SK-N-DZ (cell line): ENCODE data around the gene POLE4.

Experiments used
- DNase-seq: peaks from one replicate; pipeline ENCODE4 v3.0.0-alpha.2; 2015; ENCODE audit warnings: low spot score

POLE4 gene

DNA sequence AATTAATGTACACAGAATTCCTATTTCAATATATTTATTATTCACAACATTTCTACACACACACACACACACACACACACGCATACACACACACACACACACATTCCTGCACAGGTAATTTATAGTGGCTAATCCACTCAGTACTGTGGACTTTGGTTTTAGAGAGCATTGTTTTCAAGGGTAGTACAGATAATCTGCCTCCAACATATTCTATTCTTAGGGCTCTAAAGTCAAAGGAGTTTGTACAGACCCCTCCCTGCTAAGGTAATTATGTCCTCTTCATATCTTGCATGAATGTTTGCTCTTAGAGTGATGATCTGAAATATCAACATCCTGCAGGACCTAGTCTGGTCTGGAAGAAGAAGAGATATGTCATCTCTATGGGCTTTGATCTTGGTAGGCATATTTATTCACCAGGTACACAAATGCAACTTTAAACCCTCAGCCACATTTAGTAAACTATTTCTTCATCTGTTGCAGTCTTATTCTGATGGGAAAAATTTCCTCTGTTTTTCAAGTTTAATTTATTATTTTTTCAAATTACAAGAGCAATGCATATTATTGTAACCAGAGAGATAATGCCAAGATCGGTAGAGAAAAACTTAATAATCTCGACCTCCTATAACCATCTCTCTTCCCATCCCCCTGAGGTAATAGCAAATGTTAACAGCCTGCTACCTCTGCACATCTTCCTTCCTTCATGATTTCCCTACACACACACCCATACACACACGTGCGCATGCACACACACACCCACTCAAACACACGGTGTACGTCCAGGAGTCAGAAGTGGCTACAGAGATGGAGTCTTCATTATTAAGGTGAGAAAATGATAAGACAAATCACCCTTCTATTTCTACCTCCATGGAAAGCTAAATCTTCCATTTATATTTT lies 18.3 kb upstream of the POLE4 start:
- no peak for DNase-seq

DNA sequence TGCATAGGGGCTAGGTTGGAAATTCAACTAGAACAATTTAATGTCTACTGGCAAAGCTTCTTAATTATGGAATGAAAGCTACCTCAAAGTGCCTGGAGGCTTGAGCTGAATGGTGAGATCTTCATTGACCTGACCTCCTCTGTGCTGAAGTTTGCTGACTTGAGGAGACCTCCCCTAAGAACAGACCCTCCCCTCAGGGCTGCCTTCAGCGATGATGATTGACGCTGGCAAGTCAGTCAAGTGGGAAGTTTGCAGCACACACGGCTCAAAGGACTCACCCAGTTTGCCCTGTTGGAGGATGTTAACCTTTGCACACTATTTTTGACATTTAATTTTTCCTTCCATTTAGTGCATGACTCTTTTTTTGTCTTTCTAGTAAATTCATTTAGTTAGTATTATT lies 17.2 kb upstream of the POLE4 start:
- no peak for DNase-seq

DNA sequence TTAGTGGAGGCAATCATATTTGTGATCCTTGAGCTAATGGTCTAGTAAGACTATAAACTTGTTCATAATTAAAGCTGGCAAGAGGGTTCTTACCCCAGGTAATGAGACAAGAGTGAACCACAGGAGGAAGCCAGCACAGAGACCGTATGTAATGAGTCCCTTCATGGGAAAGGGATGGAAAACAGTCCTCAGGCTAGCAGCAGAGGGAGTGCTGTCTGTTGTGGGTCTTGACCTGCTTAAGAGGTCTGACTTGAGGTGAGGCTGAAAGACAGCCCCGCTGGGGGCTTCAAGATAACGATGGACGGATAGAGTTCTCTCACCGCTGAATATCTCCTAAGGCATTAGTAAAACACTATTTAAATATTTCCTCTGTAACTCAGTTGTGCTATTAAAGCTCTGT lies 16.2 kb upstream of the POLE4 start:
- DNase-seq, result no peak

DNA sequence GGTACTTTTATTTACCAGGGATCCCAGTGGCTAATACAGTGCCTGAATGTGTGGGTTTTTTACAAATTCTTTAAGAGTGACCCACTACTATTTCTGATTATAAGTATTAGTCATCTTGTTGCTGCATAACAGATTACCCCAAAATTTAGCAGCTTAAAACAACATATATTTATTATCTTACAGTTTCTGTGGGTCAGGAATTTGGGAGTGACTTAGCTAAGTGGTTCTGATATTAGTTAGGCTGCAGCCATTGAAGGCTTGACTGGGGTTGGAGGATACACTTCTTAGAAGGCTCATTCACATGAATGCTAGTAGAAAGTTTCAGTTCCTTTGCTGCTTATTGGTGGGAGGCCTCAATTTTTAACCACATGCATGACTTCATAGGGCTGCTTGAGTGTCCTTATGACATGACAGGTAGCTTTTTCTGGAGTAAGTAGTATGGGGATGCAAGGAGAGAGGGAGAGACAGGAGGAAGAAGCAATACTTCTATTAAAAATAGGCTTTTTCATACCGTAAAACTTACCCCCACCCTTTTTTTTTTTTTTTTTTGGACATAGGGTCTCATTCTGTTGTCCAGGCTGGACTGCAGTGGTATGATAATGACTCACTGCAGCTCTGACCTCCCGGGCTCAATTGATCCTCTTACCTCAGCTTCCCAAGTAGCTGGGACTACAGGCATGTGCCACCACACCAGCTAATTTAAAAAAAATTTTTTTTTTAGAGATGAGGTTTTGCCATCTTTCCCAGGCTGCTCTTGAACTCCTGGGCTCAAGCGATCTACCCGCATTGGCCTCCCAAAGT lies 13.3 kb upstream of the POLE4 start:
- DNase-seq, result no peak

DNA sequence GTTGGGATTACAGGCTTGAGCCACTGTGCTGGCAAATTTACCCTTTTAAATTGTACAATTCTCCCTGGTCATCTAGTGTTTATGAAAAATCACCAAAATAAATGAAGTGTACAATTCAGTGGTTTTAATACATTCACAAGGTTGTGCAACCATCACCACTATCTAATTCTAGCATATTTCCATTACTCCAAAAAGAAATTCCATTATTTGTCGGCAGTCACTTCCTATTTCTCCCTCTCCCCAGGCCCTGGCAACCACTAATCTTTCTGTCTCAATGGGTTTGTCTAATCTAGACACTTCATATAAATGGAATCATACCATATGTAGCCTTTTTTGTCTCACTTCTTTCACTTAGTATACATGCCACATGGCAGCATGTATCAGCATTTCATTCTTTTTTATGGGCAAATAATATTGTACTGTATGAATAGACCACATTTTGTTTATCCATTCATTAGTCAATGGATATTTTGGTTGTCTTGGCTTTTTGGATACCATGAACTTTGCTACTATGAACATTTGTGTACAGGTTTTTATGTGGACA lies 12.6 kb upstream of the POLE4 start:
- no peak for DNase-seq

DNA sequence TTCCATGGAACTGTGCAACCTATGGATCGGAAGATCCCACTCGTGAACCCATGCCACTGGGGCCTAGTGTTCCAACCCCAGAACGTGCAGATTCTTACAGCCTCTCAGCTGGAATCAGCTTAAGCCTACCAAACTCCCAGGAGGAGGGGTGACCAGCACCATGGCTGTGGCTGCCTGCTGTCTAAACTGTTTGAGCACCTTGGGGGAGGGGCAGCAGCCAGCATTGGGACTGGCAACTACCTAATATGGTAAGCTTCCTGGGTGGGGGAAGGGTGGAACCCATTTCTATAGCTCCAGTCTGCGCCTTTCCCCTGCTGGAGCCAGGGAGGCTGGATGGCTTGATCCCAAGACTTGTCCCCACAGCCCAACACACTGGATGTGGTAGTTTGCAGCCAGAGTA lies 10.7 kb upstream of the POLE4 start:
- DNase-seq, result peak; percentile 58

DNA sequence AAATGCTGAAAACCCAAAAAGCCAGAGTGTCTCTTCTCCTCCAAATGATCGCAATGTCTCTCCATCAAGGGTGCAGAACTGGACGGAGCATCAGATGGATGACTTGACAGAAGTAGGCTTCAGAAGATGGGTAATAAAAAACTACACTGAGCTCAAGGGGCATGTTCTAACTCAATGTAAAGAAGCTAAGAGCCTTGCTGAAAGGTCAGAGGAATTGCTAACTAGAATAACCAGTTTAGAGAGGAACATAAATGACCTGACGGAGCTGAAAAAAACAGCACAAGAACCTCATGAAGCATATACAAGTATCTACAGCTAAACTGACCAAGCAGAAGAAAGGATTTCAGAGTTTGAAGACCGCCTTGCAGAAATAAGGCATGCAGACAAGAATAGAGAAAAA lies 9.7 kb upstream of the POLE4 start:
- no peak for DNase-seq

DNA sequence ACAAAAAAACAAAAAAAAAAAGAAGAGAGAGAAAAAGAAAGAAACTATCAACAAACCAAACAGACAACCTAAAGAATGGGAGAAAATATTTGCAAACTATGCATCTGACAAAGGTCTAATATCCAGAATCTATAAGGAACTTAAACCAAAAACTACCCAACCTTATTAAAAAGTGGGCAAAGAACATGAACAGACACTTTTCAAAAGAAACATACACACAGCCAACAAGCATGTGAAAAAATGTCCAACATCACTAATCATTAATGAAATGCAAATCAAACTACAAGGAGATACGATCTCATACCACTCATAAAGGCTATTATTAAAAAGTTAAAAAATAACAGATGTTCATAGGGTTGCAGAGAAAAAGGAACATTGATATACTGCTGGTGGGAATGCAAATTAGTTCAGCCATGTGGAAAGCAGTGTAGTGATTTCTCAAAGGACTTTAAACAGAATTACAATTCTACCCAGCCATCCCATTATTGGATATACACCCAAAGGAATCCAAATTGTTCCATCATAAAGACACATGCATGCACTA lies 7.2 kb upstream of the POLE4 start:
- no peak for DNase-seq

DNA sequence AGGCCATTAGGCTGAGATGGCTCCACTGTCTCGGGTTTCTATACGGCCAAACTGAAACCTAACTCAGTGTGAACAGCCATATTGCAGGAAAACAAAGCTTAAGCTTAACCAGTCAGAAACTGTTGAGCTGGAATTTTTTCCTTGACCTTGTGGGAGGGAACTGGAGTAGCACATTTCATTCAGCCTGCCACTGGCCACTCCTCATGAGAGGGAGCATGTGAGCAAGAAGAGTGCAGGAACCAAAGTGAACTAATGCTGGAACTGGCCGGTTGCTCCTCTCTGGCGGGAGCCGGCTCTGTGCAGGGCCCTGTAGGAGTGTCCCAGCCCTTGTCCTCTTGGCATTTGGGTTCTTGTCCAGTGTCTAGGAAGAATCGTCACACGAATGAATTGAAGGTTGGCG lies 5.9 kb upstream of the POLE4 start:
- DNase-seq, result no peak

DNA sequence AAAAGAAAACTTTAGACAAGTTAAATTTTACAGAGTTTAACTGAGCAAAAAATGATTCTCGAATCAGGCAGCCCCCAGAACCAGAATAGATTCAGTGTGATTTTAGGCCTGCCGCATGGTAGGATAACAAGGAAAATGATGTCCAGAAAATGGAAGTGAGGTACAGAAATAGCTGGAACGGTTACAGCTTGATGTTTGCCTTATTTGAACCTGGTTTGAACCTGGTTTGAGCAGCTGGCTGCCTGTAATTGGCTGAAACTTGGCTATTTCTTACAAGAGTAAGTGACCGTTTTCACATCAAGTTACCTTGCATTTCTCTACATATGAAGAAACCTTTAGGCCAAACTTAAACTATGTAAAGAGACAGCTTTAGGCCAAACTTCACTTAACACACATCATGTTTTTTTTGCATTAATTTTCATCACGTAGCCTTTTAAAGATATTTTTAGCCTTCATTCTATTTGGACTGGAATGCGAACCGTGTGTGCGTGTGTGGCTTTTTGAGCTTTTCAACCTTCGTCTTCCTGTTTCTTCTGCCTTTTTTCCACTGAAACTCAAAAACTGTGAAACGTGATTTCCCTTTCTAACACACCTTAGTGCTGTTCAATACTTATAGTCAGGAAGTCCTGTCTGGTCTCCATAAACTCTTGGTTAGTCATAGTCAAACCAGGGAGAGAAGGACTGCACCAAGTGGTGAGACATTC lies 4.5 kb upstream of the POLE4 start:
- DNase-seq, result no peak

DNA sequence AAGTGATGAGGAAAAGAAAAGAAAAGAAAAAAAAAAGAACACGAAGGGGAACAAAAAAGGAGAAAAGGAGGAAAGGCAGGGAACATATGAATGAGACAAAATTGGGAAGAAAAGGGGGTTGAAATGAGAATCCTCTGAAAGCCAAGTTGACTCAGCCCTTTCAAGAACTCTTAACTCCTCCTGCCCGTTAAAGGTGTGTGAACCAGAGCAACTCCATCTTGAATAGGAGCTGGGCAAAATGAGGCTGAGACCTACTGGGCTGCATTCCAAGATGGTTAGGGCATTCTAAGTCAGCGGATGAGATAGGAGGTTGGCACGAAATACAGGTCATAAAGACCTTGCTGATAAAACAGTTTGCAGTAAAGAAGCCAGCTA lies 4.0 kb upstream of the POLE4 start:
- DNase-seq, result no peak

DNA sequence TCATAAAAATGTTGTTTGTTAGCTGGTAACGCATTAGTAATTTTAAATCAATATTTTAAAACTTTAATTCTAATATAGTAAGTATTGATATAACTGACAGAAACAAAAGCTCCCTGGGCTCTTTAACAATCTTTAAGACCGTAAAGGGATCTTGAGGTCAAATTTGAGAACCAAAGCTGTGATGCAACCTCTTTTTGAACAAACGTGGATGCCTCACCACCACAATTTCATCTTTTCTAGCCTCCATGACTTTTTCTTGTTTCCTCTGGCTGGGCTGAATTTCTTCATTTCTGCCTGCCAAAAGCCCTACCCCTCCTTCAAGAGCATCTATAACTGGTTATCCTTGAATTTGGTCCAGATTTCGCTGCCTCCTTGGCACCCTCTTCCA lies 563 bp upstream of the POLE4 start:
- no peak for DNase-seq

DNA sequence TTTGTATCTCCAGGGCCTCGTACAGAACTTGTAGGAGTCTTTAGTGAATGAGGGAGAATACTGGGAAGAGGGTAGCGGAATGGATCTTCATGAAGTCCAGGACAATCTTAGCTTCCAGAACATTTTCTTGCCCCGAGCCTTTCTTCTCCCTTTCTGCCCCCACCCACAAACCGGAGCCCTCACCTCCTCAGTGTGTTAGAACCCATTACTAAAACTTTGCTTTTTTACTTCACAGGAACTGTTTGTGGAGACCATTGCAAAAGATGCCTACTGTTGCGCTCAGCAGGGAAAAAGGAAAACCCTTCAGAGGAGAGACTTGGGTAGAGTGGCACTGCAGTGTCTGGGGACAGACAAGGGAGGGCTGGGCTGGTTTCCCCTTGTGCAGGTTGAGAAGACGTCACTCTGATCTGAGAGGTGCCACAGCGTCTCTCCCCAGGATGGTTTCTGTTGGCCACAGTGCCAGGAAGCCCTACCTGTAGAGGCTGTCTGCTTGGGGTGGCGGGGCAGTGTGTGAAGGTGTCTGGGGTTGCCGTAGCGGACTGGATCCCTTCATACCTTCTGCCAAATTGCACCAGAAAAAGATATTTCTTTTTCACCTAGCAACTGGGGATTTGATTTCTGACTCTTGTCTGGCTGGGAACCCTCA lies 786 bp downstream of the POLE4 start:
- DNase-seq, result no peak

DNA sequence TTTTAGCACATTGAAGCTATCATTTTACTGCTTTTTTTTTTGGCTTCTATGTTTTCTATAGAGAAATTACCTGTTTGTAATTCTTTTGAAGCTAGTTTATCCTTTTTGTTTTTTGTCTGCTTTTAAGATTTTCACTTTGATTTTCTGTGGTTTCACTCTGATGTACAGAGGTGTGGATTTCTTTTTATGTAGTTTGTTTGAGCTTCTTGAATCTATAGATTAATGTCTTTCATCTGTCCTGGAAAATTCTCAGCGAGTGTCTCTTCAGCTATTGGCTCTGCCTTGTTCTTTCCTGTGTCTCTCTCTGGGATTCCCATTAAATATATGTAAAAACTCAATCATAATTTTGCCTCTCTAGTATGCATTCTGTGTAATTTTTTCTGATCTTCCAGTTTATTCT lies 8.4 kb downstream of the POLE4 start:
- DNase-seq, result no peak

DNA sequence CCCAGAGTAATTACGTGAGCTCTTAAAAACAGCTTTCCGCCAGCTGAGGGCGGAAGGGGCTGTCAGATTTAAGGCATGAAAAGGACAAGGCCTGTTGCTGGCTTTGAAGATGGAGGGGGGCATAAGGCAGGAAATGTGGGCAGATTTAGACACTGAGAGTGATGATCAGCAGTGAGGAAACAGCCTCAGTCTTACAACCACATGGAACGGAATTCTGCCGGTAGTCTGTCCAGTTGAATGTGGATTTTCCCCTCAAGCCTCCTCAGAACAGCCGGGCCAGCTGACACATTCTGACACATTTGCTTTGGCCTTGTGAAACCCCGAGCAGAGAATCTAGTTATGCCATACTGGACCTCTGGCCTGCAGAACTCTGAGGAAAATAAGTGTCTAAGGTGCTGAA lies 16.6 kb downstream of the POLE4 start:
- DNase-seq, result peak; percentile 36

DNA sequence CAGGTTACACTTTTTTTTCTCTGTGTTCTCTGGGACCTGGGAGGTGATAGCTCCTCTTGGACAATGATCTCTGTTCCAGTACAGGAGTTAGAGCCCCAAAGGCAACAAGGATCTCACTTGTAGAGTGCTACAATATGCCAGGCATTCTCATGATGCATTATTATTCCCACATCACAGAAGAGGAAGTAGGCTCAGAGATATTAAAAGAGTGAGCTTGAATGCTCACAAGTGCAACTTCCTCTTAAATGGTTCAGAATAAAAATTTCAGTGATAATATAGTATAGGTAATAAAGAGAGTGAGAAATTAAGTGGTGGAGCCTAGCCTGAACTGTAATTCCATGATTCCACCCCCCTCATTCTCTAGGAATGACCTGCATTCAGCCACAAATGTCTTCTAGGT lies 21.4 kb downstream of the POLE4 start:
- no peak for DNase-seq

DNA sequence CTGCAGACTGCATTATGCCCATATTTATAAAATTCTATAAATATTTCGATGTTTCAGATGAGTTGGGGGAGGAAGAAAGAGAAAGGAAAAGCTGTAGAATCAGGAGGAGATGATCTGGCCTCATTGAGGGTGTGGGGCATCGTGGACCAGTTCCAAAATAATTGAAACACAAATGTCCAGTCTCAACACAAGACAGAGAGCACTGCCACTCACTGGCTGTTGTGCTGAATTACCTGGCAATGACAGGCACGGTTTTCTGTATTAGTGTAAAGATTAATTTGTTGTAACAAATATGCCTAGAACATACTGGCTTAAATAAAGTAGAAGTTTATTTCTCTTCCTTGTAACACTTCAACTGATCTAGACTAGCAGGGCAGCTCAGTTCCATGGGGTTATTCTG lies 24.1 kb downstream of the POLE4 start:
- no peak for DNase-seq

DNA sequence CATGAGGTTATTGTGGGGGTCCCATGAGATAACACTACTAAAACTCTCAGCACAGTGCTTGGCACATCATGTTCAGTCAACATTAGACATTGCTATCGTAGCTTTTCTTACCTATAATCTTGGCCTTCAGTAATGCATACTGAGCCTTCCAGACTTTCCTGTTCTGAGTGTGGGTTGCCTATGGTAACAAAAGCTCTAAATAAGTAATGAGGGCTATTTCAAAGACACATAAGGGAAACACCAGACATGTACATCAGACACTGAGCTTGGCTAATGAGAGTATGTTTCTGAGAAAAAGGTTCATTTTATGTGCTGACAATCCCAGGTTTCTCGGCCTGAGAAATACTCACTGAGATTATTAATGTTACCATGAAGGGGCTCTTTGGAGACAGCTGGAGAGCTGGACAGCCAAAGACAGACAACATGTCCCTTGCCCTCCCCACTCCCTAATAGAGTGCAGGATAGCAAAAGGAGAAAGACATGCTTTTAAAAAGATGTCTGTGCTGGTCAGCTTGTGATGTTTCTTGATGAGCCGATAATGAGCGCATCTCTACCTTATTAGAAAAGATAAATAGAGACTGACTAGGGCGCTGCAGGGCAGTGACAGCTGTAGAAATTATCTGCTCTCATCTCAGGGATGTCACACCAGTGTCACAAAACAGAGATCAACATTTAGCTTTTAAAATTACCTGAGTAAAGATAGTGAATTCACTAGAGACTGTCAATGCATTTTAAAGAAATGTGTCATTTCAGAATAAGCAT lies 25.4 kb downstream of the POLE4 start:
- peak; percentile 81 for DNase-seq

DNA sequence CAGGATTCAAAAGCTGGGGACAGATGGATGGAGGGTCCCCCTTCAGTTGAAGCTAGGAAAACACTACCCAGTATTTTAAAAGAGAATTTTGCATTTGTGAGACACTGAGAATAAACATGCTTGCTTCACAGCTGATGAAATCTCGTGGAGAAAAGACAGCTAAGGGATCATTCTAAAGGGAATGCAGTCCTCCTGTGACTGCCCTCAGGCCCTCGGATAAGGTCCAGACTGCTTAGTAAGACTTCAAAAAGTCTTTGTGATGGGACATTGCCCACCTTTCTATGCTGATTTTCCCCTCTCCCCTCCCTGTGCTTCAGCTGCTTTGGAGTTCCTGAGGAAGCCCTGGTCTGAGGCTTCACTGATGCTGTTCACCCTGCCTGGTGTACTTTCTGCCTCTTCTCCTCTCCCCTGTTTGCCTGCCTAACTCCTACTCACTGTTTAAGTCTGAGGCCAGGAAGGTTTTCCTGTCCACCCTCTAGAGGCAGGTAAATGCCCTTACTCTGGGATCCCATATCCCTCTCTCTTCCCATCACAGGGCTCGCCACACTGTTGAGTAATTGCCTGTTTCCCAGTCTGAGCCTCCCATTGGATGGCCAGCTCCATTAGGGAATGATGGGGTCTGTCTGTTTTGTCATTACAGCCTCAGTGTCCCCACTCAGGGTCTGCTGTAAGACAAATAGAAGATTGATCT lies 26.6 kb downstream of the POLE4 start:
- DNase-seq, result peak; percentile 30
